ENCODE results near the gene EDN1.

EDN1 gene

DNA sequence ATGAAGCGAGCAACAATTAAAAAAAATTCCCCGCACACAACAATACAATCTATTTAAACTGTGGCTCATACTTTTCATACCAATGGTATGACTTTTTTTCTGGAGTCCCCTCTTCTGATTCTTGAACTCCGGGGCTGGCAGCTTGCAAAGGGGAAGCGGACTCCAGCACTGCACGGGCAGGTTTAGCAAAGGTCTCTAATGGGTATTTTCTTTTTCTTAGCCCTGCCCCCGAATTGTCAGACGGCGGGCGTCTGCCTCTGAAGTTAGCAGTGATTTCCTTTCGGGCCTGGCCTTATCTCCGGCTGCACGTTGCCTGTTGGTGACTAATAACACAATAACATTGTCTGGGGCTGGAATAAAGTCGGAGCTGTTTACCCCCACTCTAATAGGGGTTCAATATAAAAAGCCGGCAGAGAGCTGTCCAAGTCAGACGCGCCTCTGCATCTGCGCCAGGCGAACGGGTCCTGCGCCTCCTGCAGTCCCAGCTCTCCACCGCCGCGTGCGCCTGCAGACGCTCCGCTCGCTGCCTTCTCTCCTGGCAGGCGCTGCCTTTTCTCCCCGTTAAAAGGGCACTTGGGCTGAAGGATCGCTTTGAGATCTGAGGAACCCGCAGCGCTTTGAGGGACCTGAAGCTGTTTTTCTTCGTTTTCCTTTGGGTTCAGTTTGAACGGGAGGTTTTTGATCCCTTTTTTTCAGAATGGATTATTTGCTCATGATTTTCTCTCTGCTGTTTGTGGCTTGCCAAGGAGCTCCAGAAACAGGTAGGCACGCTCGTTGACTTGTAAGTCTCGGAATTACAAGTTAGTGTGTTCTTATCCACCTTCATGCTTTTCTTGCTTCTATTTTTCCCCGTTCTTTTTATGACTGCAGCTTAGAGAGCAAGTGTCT is at the start of gene EDN1:
EDN1 (plus strand) TSS at position 429 of the 888 bp plus-strand sequence; CDS start at position 698, 269 bp downstream.
- H3K36me3 Mint-ChIP-seq = no peaks in the 10 kb centered on the region
- H3K27me3 Mint-ChIP-seq = peaks cover 31 to 45% of the 10 kb centered on the region in 2 donors
- peak within 1 kb of the TSS; percentile 80 to 85 for H3K4me3 Mint-ChIP-seq
- DNase-seq (peak; percentile 43), ATAC-seq (replicated peaks) (peak; percentile 89 to 91)
- peak within 1 kb of the TSS; percentile 37 for H3K27ac Mint-ChIP-seq
- peaks cover 24 to 28% of the 10 kb centered on the region in 2 donors for H3K4me1 Mint-ChIP-seq
- H3K9me3 Mint-ChIP-seq = no peaks in the 10 kb centered on the region

DNA sequence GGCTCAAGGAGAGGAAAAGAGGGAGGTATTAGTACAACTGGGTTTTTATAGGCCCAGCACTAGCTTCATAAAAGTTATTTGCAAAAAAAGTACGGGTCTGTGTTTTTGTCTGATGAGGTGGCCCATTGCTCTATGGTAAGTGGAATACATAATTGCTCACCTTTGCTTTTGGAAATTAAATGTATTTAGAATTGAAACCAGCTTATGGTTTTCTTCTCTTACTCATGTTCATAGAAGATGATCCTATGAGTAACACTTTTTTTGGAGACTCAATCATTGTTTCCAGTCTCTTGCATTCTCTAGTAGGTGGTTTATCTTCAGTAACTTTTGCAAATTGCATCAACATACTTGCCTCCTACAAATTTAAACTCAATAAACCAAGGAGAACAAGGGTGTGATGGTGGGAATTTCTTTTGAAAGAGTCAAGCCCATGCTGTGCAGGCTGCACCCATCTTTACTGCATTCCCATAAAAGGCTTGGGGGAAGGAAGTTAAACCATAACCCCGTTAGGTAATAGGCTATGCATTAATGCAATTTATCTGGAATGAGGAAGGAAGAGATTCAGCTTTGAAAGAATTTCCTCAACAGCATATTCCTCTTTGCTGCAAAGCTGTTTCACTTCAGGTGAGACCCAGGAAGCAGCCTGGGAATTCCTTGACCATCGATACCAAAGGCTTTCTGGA is 48.5 kb upstream of the EDN1 start:
- DNase-seq (no peak), ATAC-seq (replicated peaks) (peak in 1 of 2 donors; percentile 27)
- H3K4me1 Mint-ChIP-seq = peaks cover 0 to 8% of the 10 kb centered on the region in 2 donors
- no peaks in the 10 kb centered on the region for H3K9me3 Mint-ChIP-seq
- H3K27me3 Mint-ChIP-seq = no peaks in the 10 kb centered on the region
- no peaks in the 10 kb centered on the region for H3K36me3 Mint-ChIP-seq
- H3K27ac Mint-ChIP-seq = no peak overlapping the region
- no peak overlapping the region for H3K4me3 Mint-ChIP-seq

DNA sequence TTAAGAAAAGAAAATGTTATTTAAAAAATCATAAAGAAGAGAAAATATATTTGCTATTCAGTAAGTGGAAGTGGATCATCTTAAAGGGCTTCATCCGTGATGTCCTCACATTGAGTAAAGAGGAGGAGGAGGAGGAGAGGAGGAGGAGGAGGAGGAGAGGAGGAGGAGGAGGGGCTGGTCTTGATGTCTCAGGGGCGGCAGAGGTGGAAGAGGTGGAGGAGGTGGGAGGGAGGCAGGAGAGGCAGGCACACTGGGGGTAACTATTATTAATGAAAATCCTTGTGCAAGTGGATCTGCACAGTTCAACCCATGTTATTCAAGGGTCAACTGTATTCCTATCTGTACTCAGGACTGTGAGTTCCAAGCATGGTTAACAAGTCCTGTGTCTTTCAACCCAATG is 47.0 kb upstream of the EDN1 start:
- Mint-ChIP-seq H3K4me1 (peaks cover 0 to 8% of the 10 kb centered on the region in 2 donors), H3K27ac (no peak overlapping the region), H3K4me3 (no peak overlapping the region), H3K27me3 (no peaks in the 10 kb centered on the region), H3K9me3 (no peaks in the 10 kb centered on the region), H3K36me3 (no peaks in the 10 kb centered on the region)
- ATAC-seq (replicated peaks) = no peak
- DNase-seq = no peak

DNA sequence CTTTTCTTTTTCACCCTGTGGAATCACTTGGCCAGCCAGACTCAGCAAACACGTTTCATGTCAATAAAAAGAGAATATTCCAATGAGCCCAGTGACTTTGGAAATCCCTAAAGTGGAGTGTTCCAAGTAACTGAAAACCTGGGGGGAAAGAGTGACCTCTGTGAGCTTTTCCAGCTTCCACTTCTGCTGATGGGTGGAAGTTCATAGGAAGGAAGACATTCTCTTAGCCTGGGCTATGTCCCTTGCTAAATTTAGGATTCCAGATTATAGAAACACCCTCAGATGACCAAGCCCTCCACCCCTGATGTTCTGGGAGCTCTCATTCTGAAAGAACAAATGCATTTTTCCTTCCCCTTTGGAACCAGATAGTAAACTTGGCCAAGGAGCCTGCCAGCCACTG is 44.8 kb upstream of the EDN1 start:
- no peaks in the 10 kb centered on the region for H3K9me3 Mint-ChIP-seq

DNA sequence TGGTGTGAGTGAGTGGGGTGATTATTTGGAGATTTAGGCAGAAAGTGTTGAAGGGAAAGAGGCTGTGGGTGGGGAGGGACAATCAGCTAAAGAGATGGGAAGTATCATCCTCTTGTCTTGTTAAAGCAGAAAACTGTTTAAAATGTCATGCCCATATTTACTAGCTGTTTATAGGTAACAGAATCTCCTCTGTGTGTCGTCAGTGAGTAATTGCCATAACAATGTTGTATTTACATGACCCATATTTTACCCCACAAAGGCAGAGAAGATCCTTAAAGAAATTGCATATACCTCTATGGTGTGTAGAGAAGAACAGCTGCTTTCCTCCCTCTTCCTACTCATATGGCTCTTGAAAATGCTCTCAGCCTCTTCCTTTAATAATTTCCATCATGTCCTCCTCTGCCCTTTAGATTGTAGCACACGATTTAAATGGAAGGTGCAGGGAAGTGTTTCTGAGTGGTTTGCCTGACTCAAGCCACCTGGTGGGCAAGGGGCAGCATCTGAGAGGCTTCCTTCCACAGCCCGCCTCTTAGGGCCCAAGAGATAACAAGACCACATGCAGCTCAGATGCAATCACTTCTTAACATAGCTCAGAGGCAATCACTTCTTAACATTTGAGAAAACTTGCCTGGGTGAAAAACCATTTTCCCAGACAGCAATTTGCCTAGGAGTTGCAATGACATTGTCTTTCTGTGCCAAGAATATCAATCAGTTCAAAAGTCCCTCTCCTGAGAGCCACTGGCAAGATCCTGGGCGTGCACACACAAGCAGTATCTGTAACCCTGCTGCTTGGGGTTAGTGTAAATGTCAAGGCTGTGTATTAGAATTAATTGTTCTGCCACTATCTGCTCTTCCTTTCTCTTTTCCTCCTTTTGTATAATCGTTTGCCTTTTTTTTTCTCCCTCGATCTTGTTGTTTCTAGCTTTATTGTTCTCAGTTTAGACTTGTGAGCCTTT is 44.1 kb upstream of the EDN1 start:
- Mint-ChIP-seq H3K36me3 (no peaks in the 10 kb centered on the region), H3K4me3 (no peak overlapping the region), H3K27me3 (peaks cover 0 to 4% of the 10 kb centered on the region in 2 donors), H3K9me3 (no peaks in the 10 kb centered on the region), H3K4me1 (peaks cover 0 to 8% of the 10 kb centered on the region in 2 donors), H3K27ac (no peak overlapping the region)
- DNase-seq = no peak
- no peak for ATAC-seq (replicated peaks)

More for the DNA sequence above, 44.8 kb upstream of the EDN1 start:
- H3K27ac Mint-ChIP-seq = no peak overlapping the region
- H3K36me3 Mint-ChIP-seq = no peaks in the 10 kb centered on the region
- ATAC-seq (replicated peaks) = no peak
- DNase-seq = no peak
- H3K4me3 Mint-ChIP-seq = no peak overlapping the region
- H3K4me1 Mint-ChIP-seq = peaks cover 0 to 8% of the 10 kb centered on the region in 2 donors
- peaks cover 0 to 4% of the 10 kb centered on the region in 2 donors for H3K27me3 Mint-ChIP-seq

DNA sequence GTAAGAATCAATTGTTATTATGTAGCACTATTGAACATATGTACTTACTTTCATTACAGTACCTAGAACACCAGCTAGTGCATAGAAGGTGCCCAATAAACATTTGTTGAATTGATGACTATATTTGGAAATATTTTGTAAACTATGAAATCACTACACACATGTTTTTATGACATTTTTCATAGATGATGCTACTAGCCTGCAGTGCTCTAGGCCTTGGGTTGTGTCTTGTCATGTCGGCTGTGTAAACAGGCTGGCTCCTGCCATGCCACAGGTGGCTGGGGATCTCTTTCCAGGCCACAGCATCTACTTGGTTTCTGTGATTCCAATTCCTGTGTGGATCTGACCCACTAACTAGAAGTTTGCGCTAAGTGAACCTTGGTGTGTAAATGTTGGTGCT is 43.3 kb upstream of the EDN1 start:
- DNase-seq (no peak), ATAC-seq (replicated peaks) (no peak)
- Mint-ChIP-seq H3K27me3 (peaks cover 0 to 4% of the 10 kb centered on the region in 2 donors), H3K36me3 (no peaks in the 10 kb centered on the region), H3K4me1 (no peaks in the 10 kb centered on the region), H3K27ac (no peak overlapping the region), H3K4me3 (no peak overlapping the region), H3K9me3 (no peaks in the 10 kb centered on the region)

DNA sequence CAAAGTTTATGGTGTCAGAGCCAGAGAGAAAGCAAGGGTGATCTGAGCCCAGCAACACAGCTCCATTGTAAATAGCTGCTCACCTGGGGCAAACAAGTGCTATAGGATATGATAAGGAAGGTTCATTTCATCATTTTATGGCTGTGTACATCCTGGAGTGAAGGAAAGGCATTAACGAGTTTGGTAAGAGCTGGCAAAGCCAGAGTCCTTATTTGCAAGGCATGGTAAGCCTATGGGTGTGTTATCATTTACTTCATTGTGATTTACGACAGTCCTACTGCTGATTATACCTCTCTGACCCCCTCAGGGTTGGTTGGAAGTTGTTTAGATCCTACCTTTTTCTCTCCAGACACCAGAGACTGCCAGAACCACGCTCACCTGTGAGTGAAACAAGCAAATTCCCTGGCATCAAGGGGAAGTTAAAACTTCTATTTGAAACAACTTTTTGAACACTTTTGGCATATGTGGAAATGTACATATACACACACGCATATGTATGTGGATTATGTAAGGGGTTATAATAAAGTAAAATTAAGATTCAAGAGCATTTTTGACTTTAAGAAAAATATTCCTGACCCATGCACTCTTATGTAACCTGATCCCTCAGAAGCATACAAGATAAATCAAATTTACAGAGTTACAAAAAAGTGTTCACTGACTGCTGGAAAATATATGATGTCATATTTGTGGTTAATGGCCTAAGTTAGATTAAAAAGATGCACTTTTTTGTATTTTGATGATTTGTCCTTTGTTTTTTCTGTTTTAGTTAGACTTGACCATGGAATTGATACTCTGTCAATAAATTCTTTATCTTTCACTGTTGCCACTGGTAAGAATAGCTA is 40.4 kb upstream of the EDN1 start:
- Mint-ChIP-seq H3K27me3 (peaks cover 7 to 13% of the 10 kb centered on the region in 2 donors), H3K4me3 (no peak overlapping the region), H3K9me3 (no peaks in the 10 kb centered on the region), H3K27ac (no peak overlapping the region), H3K36me3 (no peaks in the 10 kb centered on the region), H3K4me1 (no peaks in the 10 kb centered on the region)
- ATAC-seq (replicated peaks) = no peak
- DNase-seq = no peak

DNA sequence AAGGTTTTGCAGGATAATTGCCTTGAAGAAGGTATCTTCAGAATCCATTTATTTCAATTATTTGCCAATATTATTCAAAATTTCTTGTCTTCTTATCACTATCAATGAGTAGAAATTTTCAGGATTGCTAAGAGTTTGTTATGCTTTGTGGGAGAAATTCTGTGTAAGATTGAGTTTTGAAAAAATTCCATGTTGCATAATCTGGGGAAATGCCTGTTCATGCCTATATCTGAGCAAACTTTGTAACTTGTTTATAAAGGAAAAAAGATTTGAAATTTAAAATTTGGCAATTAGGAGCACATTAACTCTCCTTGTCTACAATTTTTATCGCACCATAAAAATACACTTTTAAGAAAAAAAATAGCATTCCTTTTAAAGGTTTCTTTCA is 39.8 kb upstream of the EDN1 start:
- no peaks in the 10 kb centered on the region for H3K36me3 Mint-ChIP-seq
- H3K4me1 Mint-ChIP-seq = no peaks in the 10 kb centered on the region
- H3K4me3 Mint-ChIP-seq = no peak overlapping the region
- ATAC-seq (replicated peaks) = no peak
- H3K27ac Mint-ChIP-seq = no peak overlapping the region
- H3K9me3 Mint-ChIP-seq = no peaks in the 10 kb centered on the region
- DNase-seq = no peak
- H3K27me3 Mint-ChIP-seq = peaks cover 7 to 13% of the 10 kb centered on the region in 2 donors

DNA sequence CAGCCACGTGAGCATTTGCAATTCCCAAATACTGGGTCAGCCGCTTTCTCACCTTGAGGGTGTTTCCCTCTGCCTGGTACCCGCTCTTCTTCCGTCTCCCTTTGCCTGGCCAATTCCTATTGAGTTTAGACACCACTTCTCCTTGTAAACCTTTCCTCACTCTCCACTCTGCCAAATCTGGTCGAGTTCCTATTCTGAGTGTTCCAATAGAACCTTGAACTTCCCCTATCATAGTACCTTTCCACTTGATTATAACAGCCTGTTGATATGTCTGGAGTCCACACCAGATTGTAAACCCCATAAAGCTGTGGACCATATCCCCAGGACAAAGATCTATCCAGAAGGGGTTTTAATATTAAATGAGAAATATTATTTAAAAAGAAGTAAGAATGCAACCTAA is 36.0 kb upstream of the EDN1 start:
- peaks cover 7 to 13% of the 10 kb centered on the region in 2 donors for H3K27me3 Mint-ChIP-seq
- H3K36me3 Mint-ChIP-seq = no peaks in the 10 kb centered on the region
- ATAC-seq (replicated peaks) = no peak
- no peaks in the 10 kb centered on the region for H3K4me1 Mint-ChIP-seq
- H3K4me3 Mint-ChIP-seq = no peak overlapping the region
- no peak for DNase-seq
- H3K9me3 Mint-ChIP-seq = no peaks in the 10 kb centered on the region
- H3K27ac Mint-ChIP-seq = no peak overlapping the region

DNA sequence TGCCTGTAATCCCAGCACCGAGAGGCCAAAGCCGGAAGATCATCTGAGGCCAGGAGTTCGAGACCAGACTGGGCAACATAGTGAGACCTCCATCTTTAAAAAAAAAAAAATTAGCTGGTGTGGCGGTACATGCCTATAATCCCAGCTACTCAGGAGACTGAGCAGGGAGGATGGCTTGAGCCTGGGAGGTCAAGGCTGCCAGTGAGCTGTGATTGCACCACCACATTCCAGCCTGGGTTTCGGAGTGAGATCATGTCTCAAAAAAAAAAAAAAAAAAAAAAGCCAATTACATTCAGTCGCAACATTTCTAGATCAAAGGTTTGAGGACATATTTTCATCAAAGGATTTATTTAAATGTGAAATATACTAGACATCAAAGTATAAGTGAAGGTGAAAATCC is 32.0 kb upstream of the EDN1 start:
- peaks cover 18 to 19% of the 10 kb centered on the region in 2 donors for H3K27me3 Mint-ChIP-seq
- H3K36me3 Mint-ChIP-seq = no peaks in the 10 kb centered on the region
- no peaks in the 10 kb centered on the region for H3K9me3 Mint-ChIP-seq

DNA sequence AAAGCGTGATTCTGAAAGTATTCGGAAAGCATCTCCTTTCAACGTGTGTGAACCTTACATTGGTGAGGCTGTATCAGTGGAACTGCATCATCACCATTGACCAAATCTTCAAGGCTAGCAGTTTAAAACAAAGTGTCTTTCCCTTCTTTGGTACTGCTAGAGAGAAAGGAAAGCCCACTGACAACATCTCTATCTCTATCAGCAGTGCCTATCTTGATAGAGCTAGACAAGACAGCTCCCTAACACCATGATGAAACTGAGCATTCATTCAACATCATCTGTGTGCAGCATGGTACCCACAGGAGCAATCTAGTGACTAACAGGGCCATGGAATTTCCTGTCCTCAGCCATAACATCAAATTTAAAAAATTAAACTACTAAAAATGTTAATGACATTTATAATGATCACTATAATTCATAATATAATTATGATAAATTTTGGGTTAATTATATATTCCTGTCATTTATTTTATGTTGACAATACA is 31.5 kb upstream of the EDN1 start:
- Mint-ChIP-seq H3K4me1 (peaks cover 2 to 7% of the 10 kb centered on the region in 2 donors), H3K9me3 (no peaks in the 10 kb centered on the region), H3K27ac (no peak overlapping the region), H3K36me3 (no peaks in the 10 kb centered on the region), H3K27me3 (peaks cover 18% of the 10 kb centered on the region in 2 donors), H3K4me3 (no peak overlapping the region)
- DNase-seq = no peak
- no peak for ATAC-seq (replicated peaks)

More for the DNA sequence above, 32.0 kb upstream of the EDN1 start:
- no peak overlapping the region for H3K27ac Mint-ChIP-seq
- H3K4me3 Mint-ChIP-seq = no peak overlapping the region
- DNase-seq (no peak), ATAC-seq (replicated peaks) (no peak)
- peaks cover 2 to 7% of the 10 kb centered on the region in 2 donors for H3K4me1 Mint-ChIP-seq

DNA sequence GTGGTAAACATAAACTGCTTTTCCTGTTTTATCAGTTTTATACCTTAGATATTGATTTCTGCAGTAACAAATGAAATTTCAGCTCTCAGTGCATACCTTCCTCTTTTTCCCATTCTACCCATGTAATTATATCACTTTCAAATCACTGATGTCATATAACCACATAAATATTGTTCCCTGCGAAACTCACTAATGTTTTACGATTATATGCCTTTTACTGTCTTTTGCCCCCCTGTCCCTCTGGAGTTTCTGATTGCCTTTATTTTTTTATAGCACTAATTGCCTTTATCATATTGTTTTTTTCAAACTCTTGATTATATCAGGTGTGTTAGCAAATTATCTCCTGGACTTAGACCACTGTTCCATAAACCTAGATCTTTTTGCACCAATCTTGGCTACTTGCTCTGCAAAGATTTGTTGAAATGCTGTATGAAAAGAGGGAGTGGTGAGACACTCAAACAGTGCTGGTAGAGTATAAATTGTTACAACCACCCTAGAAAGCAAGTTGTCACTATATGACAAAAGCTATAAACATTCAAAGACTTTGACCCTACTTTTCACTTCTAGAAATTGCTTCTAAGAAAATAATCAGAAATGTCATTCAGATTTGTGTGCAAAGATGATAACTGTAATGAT is 29.6 kb upstream of the EDN1 start:
- no peaks in the 10 kb centered on the region for H3K36me3 Mint-ChIP-seq
- no peak for DNase-seq

DNA sequence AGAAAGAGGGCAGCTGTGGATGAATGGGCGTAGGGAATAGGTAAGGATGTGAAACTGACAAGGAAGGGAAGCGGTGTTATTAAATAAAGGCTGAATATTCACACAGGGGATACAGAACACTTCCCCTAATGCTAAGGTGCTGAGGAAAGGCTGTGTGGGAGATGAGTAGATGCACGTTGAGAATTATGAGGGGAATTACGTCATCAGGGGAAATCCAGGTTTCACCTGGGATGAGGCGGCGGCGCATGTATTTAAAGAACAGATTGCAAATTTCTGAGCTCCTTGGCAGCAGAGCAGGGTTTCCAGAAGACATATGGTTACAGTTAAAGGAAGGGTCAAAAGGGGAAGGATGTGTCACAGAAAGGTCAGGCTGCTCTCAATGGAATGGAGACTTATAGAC is 28.7 kb upstream of the EDN1 start:
- Mint-ChIP-seq H3K4me3 (no peak overlapping the region), H3K27ac (no peak overlapping the region), H3K27me3 (peaks cover 10 to 11% of the 10 kb centered on the region in 2 donors), H3K36me3 (no peaks in the 10 kb centered on the region), H3K4me1 (peaks cover 4 to 14% of the 10 kb centered on the region in 2 donors), H3K9me3 (no peaks in the 10 kb centered on the region)
- DNase-seq (no peak), ATAC-seq (replicated peaks) (no peak)

More for the DNA sequence above, 29.6 kb upstream of the EDN1 start:
- Mint-ChIP-seq H3K27ac (no peak overlapping the region), H3K9me3 (no peaks in the 10 kb centered on the region), H3K4me1 (peaks cover 2 to 7% of the 10 kb centered on the region in 2 donors), H3K27me3 (peaks cover 10 to 11% of the 10 kb centered on the region in 2 donors), H3K4me3 (no peak overlapping the region)
- ATAC-seq (replicated peaks) = no peak

Data from stimulated activated naive B cell treated with anti-CD40 and anti-IgM and Interleukin-4, amounts not matched to agents 10 μg/mL and 1 μg/mL and 100 μg/mL, for 72 hours (primary cell).